HepG2 (cell line): Measurements from ENCODE around the gene IRF7. TPM values are rescaled to one million over a fixed set of nuclear protein-coding genes. Genes with fewer than 3 reads are reported as not detected.

Experiments used
- MAZ ChIP-seq, 2 experiments: sonication (generic) in 1 of 2; formaldehyde crosslinking in 1 of 2; IDR thresholded peaks; 2 replicates each; pipeline versions ENCODE4 v1.5.0 to v1.6.1; 2012 to 2020; ENCODE audit warnings: low read depth in 2 of 2, mild to moderate bottlenecking in 2 of 2, borderline replicate concordance in 1 of 2, improper control_type of control experiment in 1 of 2, low read length in 1 of 2, missing genetic modification reagents in 1 of 2, moderate library complexity in 1 of 2
- NR2C2 ChIP-seq: sonication (generic); formaldehyde crosslinking; IDR thresholded peaks from 2 replicates; pipeline ENCODE4 v1.4.0; 2020; ENCODE audit warnings: missing genetic modification reagents, mild to moderate bottlenecking, moderate library complexity, borderline replicate concordance
- RFXANK ChIP-seq: IDR thresholded peaks from 2 replicates; pipeline ENCODE4 v1.6.1; 2016
- RXRA ChIP-seq: sonication (generic); formaldehyde crosslinking; IDR thresholded peaks from 2 replicates; pipeline ENCODE4 v1.5.1; 2020; ENCODE audit warnings: missing genetic modification reagents
- SNAPC5 ChIP-seq: sonication (generic); formaldehyde crosslinking; IDR thresholded peaks from 2 replicates; pipeline ENCODE4 v1.8.1; 2023; ENCODE audit warnings: mild to moderate bottlenecking, missing genetic modification reagents, borderline replicate concordance
- SP5 ChIP-seq: IDR thresholded peaks from 2 replicates; pipeline ENCODE4 v1.6.1; 2016; ENCODE audit warnings: low read depth, borderline replicate concordance
- U2AF1 ChIP-seq: fragments of 200-400 bp; formaldehyde crosslinking; optimal IDR thresholded peaks from 2 replicates; pipeline ENCODE3; 2017; ENCODE audit warnings: mild to moderate bottlenecking, low read depth, low read length
- ZHX2 ChIP-seq, 2 experiments: sonication (generic) in 1 of 2; formaldehyde crosslinking in 1 of 2; IDR thresholded peaks; 2 replicates each; pipeline versions ENCODE4 v1.6.1 to v1.9.0; 2014 to 2022; ENCODE audit warnings: antibody characterized with exemption in 1 of 2, borderline replicate concordance in 1 of 2, inconsistent platforms in 1 of 2, low read depth in 1 of 2, missing genetic modification reagents in 1 of 2
- ZNF136 ChIP-seq: sonication (generic); formaldehyde crosslinking; IDR thresholded peaks from 2 replicates; pipeline ENCODE4 v1.8.1; 2022; ENCODE audit warnings: low read depth, mild to moderate bottlenecking, moderate library complexity, missing genetic modification reagents
- ZNF282 ChIP-seq: fragments of 450-650 bp; IDR thresholded peaks from 2 replicates; pipeline ENCODE4 v1.6.1; 2018; ENCODE audit not compliant: partially characterized antibody
- ZNF407 ChIP-seq: sonication (generic); formaldehyde crosslinking; IDR thresholded peaks from one replicate; pipeline ENCODE4 v1.5.1; 2020; ENCODE audit warnings: mild to moderate bottlenecking, missing genetic modification reagents; ENCODE audit errors: not compliant biosample characterization
- ZNF510 ChIP-seq: sonication (generic); formaldehyde crosslinking; IDR thresholded peaks from 2 replicates; pipeline ENCODE4 v1.4.0; 2020; ENCODE audit warnings: low read depth, mild to moderate bottlenecking, missing genetic modification reagents
- ZNF749 ChIP-seq: sonication (generic); formaldehyde crosslinking; IDR thresholded peaks from 2 replicates; pipeline ENCODE4 v1.8.0; 2022; ENCODE audit warnings: mild to moderate bottlenecking, missing genetic modification reagents, moderate library complexity, borderline replicate concordance
- polyA plus RNA-seq, 8 experiments: library from polyadenylated mRNA; depleted of rRNA in 3 of 8; stranded (reverse) in 7 of 8; unstranded in 1 of 8; fragments of >200 nt; fragmentation: Illumina TruSeq in 4 of 8; extraction: Trizol in 4 of 8; gene quantifications; 2 replicates each; pipeline versions ENCODE4 v1.2.1 to v1.2.3, GENCODE V29; 2011 to 2016; ENCODE audit warnings: low read depth in 4 of 8, missing spikeins in 1 of 8, mixed read lengths in 1 of 8; ENCODE audit not compliant: insufficient read depth in 1 of 8
- total RNA-seq, 5 experiments: library from RNA; depleted of rRNA; stranded (reverse); fragments of >200 nt; fragmentation: Illumina TruSeq; extraction: Trizol; gene quantifications; 2 replicates each; pipeline ENCODE4 v1.2.3, GENCODE V29; 2016; ENCODE audit warnings: low read depth in 1 of 5

IRF7 gene
- total and polyA plus RNA-seq, 2 of the 13 experiments (the other 11 are each of a cell fraction or from before 2014, with no cell fraction given) = not detected

GRCh38 chr11:575996-576768 lies 39.6 kb downstream of the IRF7 start, which contains the start of gene PHRF1 (continued):
- TF ChIP-seq ZNF407 (CRISPR knock-in tag) (no peak), ZHX2 (IDR thresholded peaks at IDR 0.05; ENCODE audit: low read depth) (no peak), ZHX2 (CRISPR knock-in tag; IDR thresholded peaks at IDR 0.05; ENCODE audit: borderline replicate concordance) (no peak), ZNF510 (CRISPR knock-in tag) (no peak), ZNF749 (CRISPR knock-in tag) (no peak), MAZ (IDR thresholded peaks at IDR 0.05; ENCODE audit: borderline replicate concordance, low read depth, low read length) (no peak), MAZ (CRISPR knock-in tag; IDR thresholded peaks at IDR 0.05; ENCODE audit: low read depth) (peak; percentile 52), SP5 (CRISPR knock-in tag) (peak; percentile 55), ZNF136 (CRISPR knock-in tag) (no peak), U2AF1 (no peak), RXRA (CRISPR knock-in tag) (0 out of 2 replicates have a peak, but pooled peaks have one; percentile 47), NR2C2 (CRISPR knock-in tag) (peak; percentile 98), RFXANK (no peak), SNAPC5 (no peak), ZNF282 (no peak)
